Panc1 (cell line): Measurements from ENCODE around the gene TRIM28. TPM values are rescaled to one million over a fixed set of nuclear protein-coding genes. Genes with fewer than 3 reads are reported as not detected.
A peak's percentile ranks its signal among the peaks of the same experiment; 100 is the strongest.

Source experiments
- ATAC-seq: fragments of 200-7000 bp; cut with Tn5 transposase; 2 replicates; pipeline ENCODE4 v1.9.1; 2020; ENCODE audit warnings: mild to moderate bottlenecking, moderate library complexity
- BruUV-seq: library from RNA; stranded (reverse); fragments of 400-500 nt; replicated peaks from 2 replicates; lab custom pipeline; 2021; lab: Mats Ljungman, UMichigan
- CTCF ChIA-PET: fragments of 300-600 bp; sonication (Branson Sonifier 250); formaldehyde crosslinking; loops from one replicate; lab custom pipeline; 2022; ENCODE audit warnings: antibody characterized with exemption; lab: Charles Lee
- POLR2A ChIA-PET: fragments of 300-600 bp; sonication (Branson Sonifier 250); formaldehyde crosslinking; loops from one replicate; lab custom pipeline; 2022; ENCODE audit warnings: antibody characterized with exemption; lab: Charles Lee
- DNase-seq: peaks from one replicate; pipeline ENCODE4 v3.0.0-alpha.2; 2010; ENCODE audit warnings: low read depth, low spot score
- H3K27ac ChIP-seq: 2 replicates; pipeline ENCODE4 v1.5.1; 2011; ENCODE audit warnings: mild to moderate bottlenecking, low read length, inconsistent platforms
- H3K27me3 ChIP-seq: fragments of 200-500 bp; sonication (Bioruptor generic); 2 replicates; pipeline ENCODE4 v1.6.0; 2014; ENCODE audit warnings: low read length, inconsistent platforms; ENCODE audit not compliant: control insufficient read depth, insufficient read depth
- H3K36me3 ChIP-seq: fragments of 200-500 bp; sonication (Bioruptor generic); 2 replicates; pipeline ENCODE4 v1.5.1; 2014; ENCODE audit warnings: inconsistent platforms, mild to moderate bottlenecking, low read length, moderate library complexity; ENCODE audit not compliant: control insufficient read depth, insufficient read depth
- H3K4me1 ChIP-seq: 2 replicates; pipeline ENCODE4 v1.5.1; 2011; ENCODE audit warnings: inconsistent platforms, mild to moderate bottlenecking, low read length, moderate library complexity; ENCODE audit not compliant: control insufficient read depth, insufficient read depth
- H3K4me3 ChIP-seq, 2 experiments: 2 replicates each; pipeline ENCODE4 v1.5.1; 2011 to 2012; ENCODE audit warnings: low read depth in 2 of 2, low read length in 2 of 2, mild to moderate bottlenecking in 2 of 2, inconsistent platforms in 1 of 2, moderate library complexity in 1 of 2
- H3K9me3 ChIP-seq: fragments of 200-500 bp; sonication (Bioruptor generic); 2 replicates; pipeline ENCODE4 v1.5.1; 2014; ENCODE audit warnings: low read depth, mild to moderate bottlenecking, inconsistent platforms, low read length, moderate library complexity; ENCODE audit not compliant: control insufficient read depth, insufficient read depth
- CTCF ChIP-seq: fragments of 450-650 bp; IDR thresholded peaks from 2 replicates; pipeline ENCODE4 v1.5.1; 2017; ENCODE audit warnings: mild to moderate bottlenecking
- POLR2AphosphoS5 ChIP-seq: IDR thresholded peaks from 2 replicates; pipeline ENCODE4 v1.6.1; 2012; ENCODE audit warnings: mild to moderate bottlenecking, low read depth, low read length, moderate library complexity
- REST ChIP-seq, 2 experiments: IDR thresholded peaks; 2 replicates each; pipeline ENCODE4 v1.6.1; 2011 to 2012; ENCODE audit warnings: low read depth in 2 of 2, control low read depth in 1 of 2, low read length in 1 of 2, mild to moderate bottlenecking in 1 of 2, moderate library complexity in 1 of 2; ENCODE audit not compliant: insufficient read depth in 1 of 2
- SIN3A ChIP-seq: IDR thresholded peaks from 2 replicates; pipeline ENCODE4 v1.6.1; 2012; ENCODE audit warnings: low read depth, mild to moderate bottlenecking, low read length, moderate library complexity, borderline replicate concordance; ENCODE audit not compliant: insufficient read depth
- TCF7L2 ChIP-seq: IDR thresholded peaks from 2 replicates; pipeline ENCODE4 v1.6.1; 2011; ENCODE audit warnings: mild to moderate bottlenecking, low read depth, low read length, inconsistent platforms
- in situ Hi-C: cut with HindIII; loops from 2 replicates; pipeline ENCODE4 v1.10.0; 2016; ENCODE audit warnings: low sequenced_read_pairs, low pct_unique_long_range_greater_than_20kb
- intact Hi-C: fragments of 100-400 bp; cut with micrococcal nuclease; formaldehyde crosslinking; loops from one replicate; pipeline ENCODE4 v1.10.0; 2022; ENCODE audit not compliant: unreplicated experiment
- total RNA-seq: library from RNA; stranded (reverse); gene quantifications from one replicate; pipeline ENCODE4 v1.2.1, GENCODE V29; 2021; ENCODE audit not compliant: unreplicated experiment

Gene TRIM28
- total RNA-seq, 1 experiment from 2014 or later, result 767 TPM

- TF ChIP-seq REST (IDR thresholded peaks at IDR 0.05; ENCODE audit: insufficient read depth in 1 of 2, low read depth in 2 of 2, low read length in 1 of 2) (no peak), TCF7L2 (no peak), POLR2AphosphoS5 (no peak), SIN3A (no peak), CTCF (no peak)
- H3K36me3 ChIP-seq, result no peaks in the 10 kb centered on the region; the same call in 1 of the 2 replicates
- H3K27ac ChIP-seq, result peak overlapping the region; percentile 75
- DNase-seq (no peak), ATAC-seq (no peak)
- POLR2A ChIA-PET, result interaction anchor here (0.6 to 0.8 kb wide), 4 partner anchors 33 to 54 kb away, joined by 3 to 9 read pairs (median 8); partner anchors contain the start of genes CHMP2A and UBE2M
- BruUV-seq, result no TSS peak
- no peaks in the 10 kb centered on the region for H3K9me3 ChIP-seq
- CTCF ChIA-PET, result interaction anchor here (0.6 to 3.0 kb wide), 2 partner anchors 22 to 58 kb away, joined by 5 to 11 read pairs; partner anchors contain the start of gene TRIM28
- in situ Hi-C loops, result no loop called here
- peaks cover 20% of the 10 kb centered on the region for H3K4me1 ChIP-seq
- H3K4me3 ChIP-seq, result peak overlapping the region in 1 of 2 experiments; percentile 38; a peak in 2 of 4 replicates
- intact Hi-C loops, result no loop called here
- no peaks in the 10 kb centered on the region for H3K27me3 ChIP-seq
Observed at GRCh38 chr19:58521651-58522050, 22.2 kb upstream of the TRIM28 start.

- in situ Hi-C loops, result no loop called here
- H3K4me1 ChIP-seq, result peaks cover 20% of the 10 kb centered on the region
- no TSS peak for BruUV-seq
- no peak overlapping the region for H3K4me3 ChIP-seq
- ATAC-seq (no peak), DNase-seq (no peak)
- H3K9me3 ChIP-seq, result no peaks in the 10 kb centered on the region
- POLR2A ChIA-PET, result no interaction called here
- CTCF ChIA-PET, result no interaction called here
- TF ChIP-seq REST (IDR thresholded peaks at IDR 0.05; ENCODE audit: insufficient read depth in 1 of 2, low read depth in 2 of 2, low read length in 1 of 2) (no peak), TCF7L2 (no peak), CTCF (no peak), SIN3A (no peak), POLR2AphosphoS5 (no peak)
- no peaks in the 10 kb centered on the region; the same call in 1 of the 2 replicates for H3K36me3 ChIP-seq
- intact Hi-C loops, result no loop called here
- H3K27me3 ChIP-seq, result no peaks in the 10 kb centered on the region
- no peak overlapping the region for H3K27ac ChIP-seq
Observed at GRCh38 chr19:58522709-58523108, 21.2 kb upstream of the TRIM28 start.
